Kidney (tissue), 14 donors: ENCODE measurements around the gene GPX3. TPM values are rescaled to one million over a fixed set of nuclear protein-coding genes. Genes with fewer than 3 reads are reported as not detected.

ENCODE experiments used
- DNase-seq, 5 donors: peaks; one replicate each; pipeline ENCODE4 v3.0.0-alpha.2; 2013 to 2020
- FAIRE-seq: peaks from 2 replicates; lab custom pipeline; 2012; peaks lifted over from hg19 to GRCh38; lab: Jason Lieb, UNC
- H3K27ac ChIP-seq, 2 donors: one replicate each; pipeline ENCODE4 v1.7.0; 2013; ENCODE audit warnings: low read depth in 2 of 2, low read length in 2 of 2, inconsistent platforms in 1 of 2
- H3K27me3 ChIP-seq: one replicate; pipeline ENCODE4 v1.7.1; 2013; ENCODE audit warnings: low read length, inconsistent platforms; ENCODE audit not compliant: control insufficient read depth, insufficient read depth
- H3K36me3 ChIP-seq, 3 donors: one replicate each; pipeline versions ENCODE4 v1.7.0 to v1.7.1; 2013; ENCODE audit warnings: low read length in 3 of 3, control low read depth in 1 of 3, inconsistent platforms in 1 of 3; ENCODE audit not compliant: insufficient read depth in 3 of 3, control insufficient read depth in 2 of 3
- H3K4me1 ChIP-seq, 3 donors: one replicate each; pipeline versions ENCODE4 v1.7.0 to v1.7.1; 2013; ENCODE audit warnings: low read length in 3 of 3, inconsistent platforms in 1 of 3, low read depth in 1 of 3; ENCODE audit not compliant: control insufficient read depth in 2 of 3, insufficient read depth in 2 of 3
- H3K4me3 ChIP-seq, 3 donors: one replicate each; pipeline versions ENCODE4 v1.7.0 to v1.8.1; 2013; ENCODE audit warnings: low read length in 3 of 3, control low read depth in 1 of 3, inconsistent platforms in 1 of 3
- H3K9ac ChIP-seq, 3 donors: one replicate each; pipeline versions ENCODE4 v1.7.0 to v1.7.1; 2013; ENCODE audit warnings: low read length in 3 of 3, control low read depth in 1 of 3, inconsistent platforms in 1 of 3
- H3K9me3 ChIP-seq, 3 donors: one replicate each; pipeline versions ENCODE4 v1.7.0 to v1.7.1; 2013; ENCODE audit warnings: low read length in 3 of 3, control low read depth in 1 of 3, inconsistent platforms in 1 of 3; ENCODE audit not compliant: control insufficient read depth in 2 of 3, insufficient read depth in 1 of 3
- intact Hi-C: fragments of 100-400 bp; cut with DNase I; formaldehyde crosslinking; loops from one replicate; pipeline ENCODE4 v1.11.1; 2022
- polyA plus RNA-seq: library from polyadenylated mRNA; stranded (reverse); fragments of 350-450 nt; fragmentation: Illumina TruSeq; extraction: RNeasy Lipid Tissue Mini Kit (QIAGEN cat#74804); gene quantifications from one replicate; pipeline ENCODE4 v1.2.3, GENCODE V29; 2014; ENCODE audit warnings: low read depth, low replicate concordance; ENCODE audit not compliant: insufficient read depth
- total RNA-seq: library from RNA; stranded (reverse); fragmentation: NEBNext Ultra II Directional; extraction: Animal tissue kit (Norgen Biotek cat#: 25700); gene quantifications from one replicate; pipeline ENCODE4 v1.2.1, GENCODE V29; 2021
- TF ChIP-seq, protein P1 (sequence below): IDR thresholded peaks from 3 replicates; pipeline ENCODE4 v1.5.1; 2012; ENCODE audit warnings: mild to moderate bottlenecking, moderate library complexity, borderline replicate concordance; ENCODE audit not compliant: insufficient read depth; ENCODE audit errors: extremely low read depth
- donor health status: control.
- donor health status: control.
- donor health status: control.
- donor health status: control.
- donor health status: control.
- donor health status: DM: yes; HTN: yes; CAD: no.
- donor health status: Normal renal cell carcinoma (clear cell type).

Gene GPX3
- total and polyA plus RNA-seq, 2 donors from 2014 or later: 1,327 to 27,893 TPM

DNA sequence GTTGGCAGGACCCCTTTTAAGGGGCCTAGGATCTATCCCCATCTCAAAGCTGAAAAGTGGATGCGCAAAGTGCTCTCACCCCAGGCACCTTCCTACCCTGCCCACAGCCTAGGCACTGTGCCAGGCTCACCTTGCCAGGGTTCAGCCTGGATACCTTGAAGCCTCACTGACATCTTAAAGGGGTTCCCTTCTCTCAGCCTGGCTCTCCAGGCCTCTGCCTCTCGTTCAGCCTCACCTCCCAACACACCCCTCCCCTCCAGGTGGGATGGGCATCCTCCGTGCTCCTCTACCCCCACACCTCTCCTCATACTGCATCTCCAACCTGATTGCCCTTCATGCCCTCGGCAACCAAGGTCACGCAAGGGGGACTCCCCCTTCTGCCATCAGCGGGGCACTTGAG lies 34.9 kb downstream of the GPX3 start:
- H3K9ac ChIP-seq: no peak overlapping the region
- H3K4me1 ChIP-seq: peaks cover 0 to 22% (median 20%) of the 10 kb centered on the region in 3 donors
- no peaks in the 10 kb centered on the region for H3K9me3 ChIP-seq
- peak overlapping the region in 1 of 2 donors; percentile 15 for H3K27ac ChIP-seq
- H3K4me3 ChIP-seq: no peak overlapping the region
- TF ChIP-seq, protein P1, sequence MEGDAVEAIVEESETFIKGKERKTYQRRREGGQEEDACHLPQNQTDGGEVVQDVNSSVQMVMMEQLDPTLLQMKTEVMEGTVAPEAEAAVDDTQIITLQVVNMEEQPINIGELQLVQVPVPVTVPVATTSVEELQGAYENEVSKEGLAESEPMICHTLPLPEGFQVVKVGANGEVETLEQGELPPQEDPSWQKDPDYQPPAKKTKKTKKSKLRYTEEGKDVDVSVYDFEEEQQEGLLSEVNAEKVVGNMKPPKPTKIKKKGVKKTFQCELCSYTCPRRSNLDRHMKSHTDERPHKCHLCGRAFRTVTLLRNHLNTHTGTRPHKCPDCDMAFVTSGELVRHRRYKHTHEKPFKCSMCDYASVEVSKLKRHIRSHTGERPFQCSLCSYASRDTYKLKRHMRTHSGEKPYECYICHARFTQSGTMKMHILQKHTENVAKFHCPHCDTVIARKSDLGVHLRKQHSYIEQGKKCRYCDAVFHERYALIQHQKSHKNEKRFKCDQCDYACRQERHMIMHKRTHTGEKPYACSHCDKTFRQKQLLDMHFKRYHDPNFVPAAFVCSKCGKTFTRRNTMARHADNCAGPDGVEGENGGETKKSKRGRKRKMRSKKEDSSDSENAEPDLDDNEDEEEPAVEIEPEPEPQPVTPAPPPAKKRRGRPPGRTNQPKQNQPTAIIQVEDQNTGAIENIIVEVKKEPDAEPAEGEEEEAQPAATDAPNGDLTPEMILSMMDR: no peak
- H3K27me3 ChIP-seq: no peaks in the 10 kb centered on the region
- no peak for DNase-seq
- intact Hi-C loops: no loop called here
- H3K36me3 ChIP-seq: peaks cover 4 to 67% (median 36%) of the 10 kb centered on the region in 3 donors
- FAIRE-seq: no peak

DNA sequence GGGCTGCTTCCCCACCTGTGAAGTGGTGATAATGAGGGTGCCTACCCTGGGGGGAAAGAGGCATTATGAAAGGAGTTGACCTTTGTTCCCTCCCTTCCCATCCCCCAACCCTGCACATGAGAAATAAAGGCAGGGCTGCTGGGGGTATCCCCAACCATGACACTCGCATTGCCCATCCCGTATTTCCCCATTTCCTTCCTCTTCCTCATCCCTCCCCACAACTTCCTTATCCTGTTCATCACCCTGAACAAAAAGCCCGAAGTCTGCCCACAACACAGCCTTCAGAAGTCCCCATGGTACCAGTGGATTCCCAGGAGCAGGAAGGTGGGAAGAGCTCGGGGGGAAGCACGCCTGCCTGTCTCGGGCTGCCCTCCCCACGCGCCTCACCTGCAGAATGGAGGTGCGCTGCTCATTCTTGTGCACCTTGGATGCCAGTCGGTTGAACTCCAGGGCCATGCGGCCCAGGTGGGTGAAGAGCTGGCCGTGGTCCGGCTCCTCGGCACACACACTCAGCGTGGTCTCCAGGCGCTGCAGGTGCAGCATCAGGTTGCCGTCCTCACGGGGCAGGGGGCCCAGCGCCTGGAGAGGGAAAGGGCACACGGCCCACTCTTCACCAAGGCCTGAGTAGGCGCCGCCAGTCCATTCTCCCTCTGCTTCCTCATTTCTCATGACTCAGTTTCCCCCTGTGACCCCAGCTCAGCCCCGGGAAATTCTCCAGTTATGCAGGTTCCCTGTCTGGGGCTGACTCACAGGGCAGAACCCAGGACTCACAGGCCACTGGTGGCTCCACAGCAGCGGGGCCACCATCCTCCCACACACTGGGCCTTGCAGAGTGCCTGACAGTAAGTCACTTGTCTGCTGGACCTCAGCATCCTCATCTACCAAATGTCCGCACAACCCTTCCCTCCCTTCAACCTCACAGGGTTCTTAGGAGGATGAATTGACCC lies 36.3 kb downstream of the GPX3 start:
- no peak overlapping the region for H3K9ac ChIP-seq
- peaks cover 0 to 70% (median 36%) of the 10 kb centered on the region in 3 donors for H3K36me3 ChIP-seq
- H3K27me3 ChIP-seq: no peaks in the 10 kb centered on the region
- FAIRE-seq (no peak), DNase-seq (no peak)
- H3K4me3 ChIP-seq: no peak overlapping the region
- no peaks in the 10 kb centered on the region for H3K9me3 ChIP-seq
- TF ChIP-seq, protein P1: no peak
- H3K27ac ChIP-seq: no peak overlapping the region
- intact Hi-C loops: no loop called here
- peaks cover 0 to 27% (median 26%) of the 10 kb centered on the region in 3 donors for H3K4me1 ChIP-seq

DNA sequence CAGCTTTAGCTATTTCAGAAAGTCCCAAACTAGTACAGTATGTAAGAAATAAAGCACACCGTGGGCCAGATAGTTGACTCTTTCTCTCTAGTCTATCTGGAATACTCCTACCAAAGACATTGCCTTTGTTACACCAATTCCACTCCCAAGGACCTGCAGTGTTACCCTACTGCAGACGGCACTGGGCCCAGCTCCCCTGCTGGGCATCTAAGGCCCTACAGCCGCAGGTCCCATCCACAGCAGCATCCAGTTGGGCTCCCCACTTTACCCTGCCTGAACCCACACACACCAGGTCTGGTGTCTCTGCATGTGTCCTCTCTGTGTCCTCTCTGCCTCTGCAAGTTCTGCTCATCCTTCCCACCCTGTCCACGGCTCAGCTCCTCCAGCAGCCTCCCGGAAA lies 37.9 kb downstream of the GPX3 start:
- no peak overlapping the region for H3K4me3 ChIP-seq
- H3K9me3 ChIP-seq: no peaks in the 10 kb centered on the region
- TF ChIP-seq, protein P1: no peak
- no peak overlapping the region for H3K9ac ChIP-seq
- no peak for FAIRE-seq
- peaks cover 0 to 35% (median 31%) of the 10 kb centered on the region in 3 donors for H3K4me1 ChIP-seq
- H3K27ac ChIP-seq: no peak overlapping the region
- H3K36me3 ChIP-seq: peaks cover 0 to 81% (median 45%) of the 10 kb centered on the region in 3 donors
- DNase-seq: no peak
- H3K27me3 ChIP-seq: no peaks in the 10 kb centered on the region
- intact Hi-C loops: no loop called here
